HPDE6-E6E7 (cell line): Measurements from ENCODE around the gene EEF2K.

ENCODE experiments used
- DNase-seq: peaks from one replicate; pipeline ENCODE4 v3.0.0; 2011; ENCODE audit warnings: missing footprints; ENCODE audit errors: extremely low spot score

Gene EEF2K

GRCh38 chr16:22315979-22316378 is 109.9 kb downstream of the EEF2K start:
- no peak for DNase-seq

- no peak for DNase-seq
Observed at GRCh38 chr16:22316411-22316811, 110.3 kb downstream of the EEF2K start.

- no peak for DNase-seq
Observed at GRCh38 chr16:22317001-22317530, 111.0 kb downstream of the EEF2K start.

- DNase-seq = no peak
Observed at GRCh38 chr16:22317625-22318024, 111.5 kb downstream of the EEF2K start.

DNA sequence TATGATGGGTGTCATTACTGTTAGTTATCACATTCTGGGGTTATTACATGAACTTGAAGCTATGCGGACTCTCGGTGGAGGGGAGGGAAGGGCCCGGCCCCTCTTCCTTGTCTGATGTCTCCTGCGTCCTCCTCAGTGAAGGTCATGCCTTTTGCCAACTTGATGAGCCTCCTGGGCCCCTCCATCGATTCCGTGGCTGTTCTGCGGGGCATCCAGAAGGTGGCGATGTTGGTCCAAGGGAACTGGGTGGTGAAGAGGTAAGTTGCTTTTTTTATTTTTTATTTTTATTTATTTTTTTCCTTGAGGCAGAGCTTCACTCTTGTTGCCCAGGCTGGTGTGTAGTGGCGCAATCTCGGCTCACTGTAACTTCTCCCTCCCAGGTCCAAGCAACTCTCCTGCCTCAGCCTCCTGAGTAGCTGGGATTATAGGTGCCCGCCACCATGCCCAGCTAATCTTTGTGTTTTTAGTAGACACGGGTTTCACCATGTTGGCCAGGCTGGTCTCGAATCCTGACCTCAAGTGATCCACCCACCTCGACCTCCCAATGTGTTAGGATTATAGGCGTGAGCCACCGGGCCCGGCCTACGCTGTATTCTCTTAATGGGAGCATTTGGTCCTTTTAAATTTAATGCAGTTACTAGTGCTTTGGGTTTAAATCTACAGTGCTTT is 112.7 kb downstream of the EEF2K start:
- DNase-seq = no peak

DNA sequence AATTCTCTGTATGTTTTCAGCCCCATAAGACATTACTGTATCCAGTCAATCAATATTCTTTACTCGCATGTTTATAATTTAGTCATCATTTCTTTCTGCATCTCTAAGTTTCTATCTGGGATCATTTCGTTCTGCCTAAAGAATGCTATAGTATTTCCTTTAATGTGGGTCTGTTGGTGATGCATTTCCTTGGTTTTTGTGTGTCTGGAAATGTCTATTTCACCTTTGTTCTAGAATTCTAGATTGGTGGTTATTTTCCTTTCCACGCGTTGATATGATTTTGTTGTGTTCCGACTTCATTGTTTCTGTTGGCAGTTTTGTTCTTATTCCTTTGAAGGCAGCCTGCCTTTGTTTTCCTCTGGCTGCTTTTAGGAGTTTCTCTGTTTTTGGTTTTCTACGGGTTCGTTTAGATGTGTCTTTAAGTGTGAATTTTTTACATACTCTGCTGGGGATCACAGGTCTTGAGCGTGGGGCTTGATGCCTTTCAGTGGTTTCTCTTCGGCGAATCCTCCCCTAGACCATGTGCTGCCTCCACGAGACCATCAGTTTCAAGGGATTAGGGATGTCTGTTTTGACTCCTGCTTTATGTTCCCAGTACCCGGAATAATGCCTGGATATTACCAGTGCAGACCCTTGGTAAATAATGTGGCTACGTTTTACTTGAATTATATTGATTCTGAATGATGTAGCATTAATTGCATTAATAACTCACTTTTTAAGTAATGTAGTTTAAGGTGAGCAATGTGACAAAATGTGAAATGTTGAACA is 114.7 kb downstream of the EEF2K start:
- DNase-seq = no peak

DNA sequence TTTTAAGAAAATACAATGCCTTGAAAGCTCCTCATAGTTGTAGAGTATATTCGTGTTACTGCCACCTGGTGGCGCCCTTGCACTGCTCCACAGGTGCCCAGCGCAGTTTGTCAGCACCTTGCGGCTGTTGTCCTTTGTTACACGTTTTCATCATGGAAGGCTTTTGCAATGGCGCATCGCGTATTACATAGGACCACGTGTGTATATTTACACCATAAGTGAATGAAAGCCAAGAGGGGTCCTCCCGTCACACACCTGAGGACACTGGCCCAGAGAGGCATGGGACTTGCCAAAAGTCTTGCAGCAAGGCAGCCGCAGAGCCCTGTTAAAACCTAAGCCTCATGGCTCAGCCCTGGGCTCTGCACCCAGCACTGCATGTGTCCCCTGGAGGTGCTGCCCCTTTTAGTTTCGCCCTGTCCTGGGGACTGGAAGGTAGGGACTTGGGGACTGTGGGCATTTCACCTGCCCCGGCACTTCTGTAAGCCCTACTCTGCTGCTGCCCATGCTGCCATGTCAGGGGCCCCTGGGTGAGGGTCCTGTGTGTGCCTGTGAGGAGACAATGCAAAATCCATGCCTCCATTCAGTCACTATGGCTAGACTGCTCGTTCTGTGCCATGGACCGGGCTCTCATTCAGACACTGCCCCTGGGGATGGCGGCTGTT is 115.4 kb downstream of the EEF2K start:
- peak; percentile 58 for DNase-seq

- no peak for DNase-seq
Observed at GRCh38 chr16:22322021-22322471, 116.0 kb downstream of the EEF2K start.

DNA sequence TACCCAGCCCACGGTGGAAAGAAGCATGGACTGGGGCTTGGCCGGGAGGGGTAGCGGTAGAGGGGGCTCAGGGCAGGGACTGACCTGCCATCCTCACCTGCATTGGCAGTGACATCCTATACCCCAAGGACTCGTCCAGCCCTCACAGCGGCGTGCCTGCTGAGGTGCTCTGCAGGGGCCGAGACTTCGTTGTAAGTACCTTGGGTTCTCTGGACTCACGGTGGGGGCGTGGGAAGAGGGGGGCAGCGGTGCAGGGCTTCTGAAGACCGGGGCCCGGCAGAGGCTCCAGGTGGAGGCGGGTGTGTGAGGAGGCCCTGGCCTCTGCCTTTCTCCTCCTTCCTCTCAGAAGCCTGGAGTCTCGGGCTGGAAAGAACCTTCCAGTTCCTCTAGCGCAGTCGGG is 116.7 kb downstream of the EEF2K start:
- DNase-seq = no peak

DNA sequence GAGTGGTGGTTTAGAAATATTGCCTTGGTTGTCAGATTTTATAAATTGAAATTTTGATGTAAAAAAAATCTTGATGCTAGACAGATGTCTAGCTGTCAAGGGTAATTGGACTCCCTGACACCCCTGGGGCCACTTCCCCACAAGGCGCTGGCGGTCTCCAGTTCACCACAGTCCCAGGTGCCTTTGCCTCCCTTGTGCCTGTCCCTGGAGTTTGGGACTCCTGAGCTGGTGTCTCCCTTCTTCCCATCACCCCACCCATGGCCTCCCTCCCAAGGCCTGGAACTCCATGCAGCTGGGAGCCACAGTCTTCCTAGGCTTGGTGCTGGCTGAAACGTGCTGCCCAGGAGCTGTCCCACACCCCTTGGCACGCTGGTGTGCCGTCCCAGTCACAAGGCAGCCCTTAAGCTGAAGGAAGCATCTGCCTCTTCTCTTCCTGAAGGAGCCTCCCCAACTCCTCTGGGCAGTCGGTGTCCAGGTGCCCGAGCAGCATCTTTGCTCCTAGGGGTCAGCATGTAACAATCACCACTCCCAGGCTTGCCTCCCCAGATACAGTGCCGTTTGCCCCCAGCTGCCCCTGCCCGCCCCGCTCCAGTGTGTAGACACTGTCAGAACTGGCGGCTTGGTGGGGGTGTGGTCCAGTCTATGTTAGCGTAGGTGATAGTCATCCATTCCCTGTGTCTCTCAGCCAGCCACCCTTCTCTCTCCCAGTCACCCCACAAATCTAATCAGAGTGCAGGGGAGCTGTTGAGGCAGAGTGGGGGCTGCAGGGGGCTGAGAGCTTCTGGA is 117.3 kb downstream of the EEF2K start:
- no peak for DNase-seq

GRCh38 chr16:22323959-22324786 is 118.1 kb downstream of the EEF2K start:
- no peak for DNase-seq

GRCh38 chr16:22324787-22325597 is 118.9 kb downstream of the EEF2K start:
- no peak for DNase-seq

GRCh38 chr16:22325598-22326368 is 119.7 kb downstream of the EEF2K start:
- no peak for DNase-seq

DNA sequence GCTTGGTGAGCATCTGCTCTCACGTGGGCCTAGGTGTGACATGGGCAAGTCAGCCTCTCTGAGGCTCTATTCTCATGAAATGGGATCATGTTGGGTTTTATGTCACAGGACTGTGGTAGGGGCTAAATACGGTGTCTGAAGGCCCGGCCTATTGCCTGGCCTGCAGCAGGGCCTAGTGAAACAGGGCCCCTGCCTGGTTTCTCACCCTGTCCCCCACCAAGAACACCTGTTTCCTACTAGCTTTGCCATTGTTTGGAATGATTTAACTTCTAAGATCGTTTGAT is 120.2 kb downstream of the EEF2K start:
- no peak for DNase-seq

- no peak for DNase-seq
Observed at GRCh38 chr16:22326771-22327445, 120.8 kb downstream of the EEF2K start.

DNA sequence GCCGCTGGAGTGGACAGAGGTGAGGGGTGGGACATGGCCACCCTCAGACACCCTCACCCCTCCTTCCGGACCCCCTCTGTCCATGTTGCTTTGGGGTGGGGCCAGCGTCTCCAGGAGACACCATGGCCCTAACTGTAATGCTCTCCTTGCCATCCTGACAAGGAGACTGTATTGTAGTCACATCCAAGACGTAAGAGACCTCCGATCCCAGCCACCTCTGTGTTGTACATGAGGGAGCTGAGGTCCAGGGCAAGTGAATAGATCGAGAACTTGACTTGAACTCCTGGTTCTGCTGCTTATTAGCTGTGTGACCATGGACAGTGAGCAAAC is 121.3 kb downstream of the EEF2K start:
- no peak for DNase-seq

DNA sequence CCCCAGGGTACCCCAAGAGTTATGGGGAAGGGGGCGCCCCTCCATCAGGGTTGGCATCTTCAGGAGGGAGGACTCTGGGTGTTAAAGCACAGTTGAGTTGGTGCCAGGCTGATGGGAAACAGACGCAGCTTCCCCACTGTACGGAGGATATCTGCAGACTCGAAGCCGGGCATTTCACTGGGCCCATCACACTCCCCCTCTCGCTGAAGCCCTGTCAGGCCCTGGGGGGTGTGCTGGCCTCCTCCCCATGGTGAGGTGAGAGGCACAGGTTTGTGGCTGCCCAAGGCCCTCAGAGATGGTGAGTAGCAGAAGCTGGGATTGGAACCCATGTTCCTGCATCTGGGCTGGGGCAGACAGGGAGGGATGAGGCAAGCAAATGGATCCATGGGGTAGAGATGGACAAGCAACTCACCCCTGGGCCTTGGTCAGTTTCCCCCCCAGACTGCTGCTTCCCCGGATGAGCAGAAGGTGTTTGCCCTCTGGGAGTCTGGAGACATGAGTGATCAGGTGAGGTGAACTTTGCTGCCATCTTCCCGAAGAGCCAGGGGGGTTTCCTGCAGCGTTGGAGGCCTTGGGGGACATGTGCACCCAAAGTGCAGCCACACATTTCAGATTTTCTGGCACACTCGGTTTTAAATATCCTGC is 122.1 kb downstream of the EEF2K start:
- no peak for DNase-seq

DNA sequence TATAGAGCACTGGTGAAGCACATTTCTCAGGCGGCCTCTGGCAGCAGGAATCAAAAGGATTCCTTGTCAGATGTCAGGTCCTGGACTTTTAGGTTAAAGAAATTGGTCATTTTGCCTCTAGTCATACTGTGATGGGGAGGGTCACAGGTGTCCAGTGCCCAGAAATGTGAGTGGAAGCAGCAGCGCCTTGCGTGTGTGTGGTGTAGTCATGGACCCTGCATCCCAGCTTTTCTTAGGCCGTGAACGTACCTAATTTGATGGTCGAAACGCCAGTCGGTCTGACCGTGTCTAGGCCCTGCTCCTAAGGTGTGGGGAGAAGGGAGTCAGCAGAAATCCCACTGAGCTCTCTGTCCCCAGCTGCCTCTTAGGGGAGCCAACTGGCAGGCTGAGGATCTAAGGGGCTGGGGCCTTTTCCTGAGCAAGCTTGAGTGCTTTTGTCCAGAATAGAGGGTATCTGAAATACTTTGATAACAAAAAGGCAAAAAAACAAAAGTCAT is 123.2 kb downstream of the EEF2K start:
- no peak for DNase-seq
